GM12891 (cell line): ENCODE results near the gene OAT.

Source experiments
- POLR2A ChIP-seq: IDR thresholded peaks from 2 replicates; pipeline ENCODE4 v1.6.1; 2011; ENCODE audit warnings: low read depth, low read length, control low read depth
- POLR2AphosphoS5 ChIP-seq: IDR thresholded peaks from 2 replicates; pipeline ENCODE4 v1.6.1; 2011; ENCODE audit warnings: low read depth, low read length, control low read depth
- SPI1 ChIP-seq: IDR thresholded peaks from 2 replicates; pipeline ENCODE4 v1.6.1; 2011; ENCODE audit warnings: low read depth, low read length, control low read depth

DNA sequence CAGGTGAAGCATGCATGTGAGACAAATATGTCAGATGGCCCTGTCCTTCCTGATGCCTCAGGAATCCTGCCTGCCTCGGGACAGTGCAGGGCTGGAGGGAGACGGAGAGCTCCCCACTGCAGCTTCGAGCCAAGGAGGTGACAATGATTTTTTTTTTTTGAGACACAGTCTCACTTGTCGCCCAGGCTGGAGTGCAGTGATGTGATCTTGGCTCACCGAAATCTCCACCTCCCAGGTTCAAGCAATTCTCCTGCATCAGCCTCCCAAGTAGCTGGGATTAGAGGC is 68.8 kb downstream of the OAT start:
- TF ChIP-seq POLR2AphosphoS5 (no peak), POLR2A (no peak), SPI1 (no peak)
